ENCODE measurements around the gene AJM1. TPM values are rescaled to one million over a fixed set of nuclear protein-coding genes. Genes with fewer than 3 reads are reported as not detected.

The AJM1 gene
- total RNA-seq, 1 experiment from 2014 or later = 7.1 TPM

DNA sequence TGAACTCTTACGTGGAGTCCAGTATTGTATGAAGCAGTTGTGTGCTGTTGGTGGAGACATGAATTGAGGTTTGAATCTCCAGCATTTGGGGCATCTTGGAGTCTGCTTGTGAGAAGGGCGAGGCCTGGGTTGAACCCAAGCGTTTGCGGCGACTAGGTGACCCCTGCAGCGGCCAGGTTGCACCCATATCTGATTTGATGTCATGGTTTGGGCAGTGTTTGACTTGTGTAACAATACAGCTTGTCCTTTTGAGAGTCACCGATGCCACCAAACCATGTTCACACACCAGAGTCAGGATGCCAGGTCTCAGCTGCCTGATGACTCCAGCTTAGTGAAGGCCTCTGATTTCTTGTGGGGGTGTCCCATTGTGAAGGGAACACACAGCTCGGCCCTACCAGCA is 46.2 kb downstream of the AJM1 start:
- no TSS peak for BruUV-seq (replicated peaks)
- Histone ChIP-seq H2AFZ (ENCODE audit: low read depth, low read length, poor library complexity, severe bottlenecking) (no peak overlapping the region), H3K4me2 (ENCODE audit: low read length) (no peak overlapping the region), H4K20me1 (ENCODE audit: insufficient read depth) (no peaks in the 10 kb centered on the region), H3K9me3 (ENCODE audit: control insufficient read depth in 1 of 2, insufficient read depth in 1 of 2, low read depth in 1 of 2, low read length in 2 of 2) (no peaks in the 10 kb centered on the region), H3K4me1 (ENCODE audit: control insufficient read depth in 1 of 2, insufficient read depth in 2 of 2, low read length in 2 of 2) (peaks cover 6 to 18% of the 10 kb centered on the region in 2 experiments), H3K9ac (ENCODE audit: low read length) (no peak overlapping the region), H3K27me3 (ENCODE audit: insufficient read depth, low read length) (no peaks in the 10 kb centered on the region), H3K27ac (ENCODE audit: low read depth, low read length) (no peak overlapping the region), H3K79me2 (ENCODE audit: insufficient read depth, low read length) (peaks cover 68% of the 10 kb centered on the region), H3K36me3 (ENCODE audit: control insufficient read depth in 1 of 2, insufficient read depth in 2 of 2, low read length in 2 of 2) (peaks cover 0 to 13% of the 10 kb centered on the region in 2 experiments; a peak in 1 of 4 replicates), H3K9me2 (ENCODE audit: insufficient read depth) (no peaks in the 10 kb centered on the region), H3K4me3 (replicated peaks in 1 of 2; ENCODE audit: low read depth in 1 of 2, low read length in 2 of 2) (no peak overlapping the region)
- ATAC-seq (no peak), DNase-seq (ENCODE audit: low read depth, low spot score) (no peak)
- TF ChIP-seq EZH2 (IDR thresholded peaks at IDR 0.05) = no peak
- no peak for TF ChIP-seq SRF (IDR thresholded peaks at IDR 0.05; ENCODE audit: low read depth)
- TF ChIP-seq, protein P1, sequence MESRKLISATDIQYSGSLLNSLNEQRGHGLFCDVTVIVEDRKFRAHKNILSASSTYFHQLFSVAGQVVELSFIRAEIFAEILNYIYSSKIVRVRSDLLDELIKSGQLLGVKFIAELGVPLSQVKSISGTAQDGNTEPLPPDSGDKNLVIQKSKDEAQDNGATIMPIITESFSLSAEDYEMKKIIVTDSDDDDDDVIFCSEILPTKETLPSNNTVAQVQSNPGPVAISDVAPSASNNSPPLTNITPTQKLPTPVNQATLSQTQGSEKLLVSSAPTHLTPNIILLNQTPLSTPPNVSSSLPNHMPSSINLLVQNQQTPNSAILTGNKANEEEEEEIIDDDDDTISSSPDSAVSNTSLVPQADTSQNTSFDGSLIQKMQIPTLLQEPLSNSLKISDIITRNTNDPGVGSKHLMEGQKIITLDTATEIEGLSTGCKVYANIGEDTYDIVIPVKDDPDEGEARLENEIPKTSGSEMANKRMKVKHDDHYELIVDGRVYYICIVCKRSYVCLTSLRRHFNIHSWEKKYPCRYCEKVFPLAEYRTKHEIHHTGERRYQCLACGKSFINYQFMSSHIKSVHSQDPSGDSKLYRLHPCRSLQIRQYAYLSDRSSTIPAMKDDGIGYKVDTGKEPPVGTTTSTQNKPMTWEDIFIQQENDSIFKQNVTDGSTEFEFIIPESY (IDR thresholded peaks at IDR 0.05; ENCODE audit: extremely low read depth, insufficient replicate concordance, low read length) = no peak
- no peak for TF ChIP-seq TCF7L2 (IDR thresholded peaks at IDR 0.05; ENCODE audit: borderline replicate concordance, extremely low read depth, insufficient read depth, insufficient read length)
- no peak for TF ChIP-seq RAD21 (IDR thresholded peaks at IDR 0.05; ENCODE audit: low read depth)
- TF ChIP-seq EGR1 (IDR thresholded peaks at IDR 0.05; ENCODE audit: low read depth) = no peak
- no peak for TF ChIP-seq POLR2AphosphoS5 (IDR thresholded peaks at IDR 0.05; ENCODE audit: low read depth, low read length)
- no peak for TF ChIP-seq CBX3 (IDR thresholded peaks at IDR 0.05; ENCODE audit: low read depth)
- TF ChIP-seq SIN3A (IDR thresholded peaks at IDR 0.05; ENCODE audit: low read depth) = no peak
- ChIA-PET CTCF (no interaction called here), POLR2A (no interaction called here), RAD21 (ENCODE audit: low non-redundant PET in 1 of 2, low total read pairs in 2 of 2, uncharacterized antibody in 2 of 2, unreplicated experiment in 2 of 2) (no interaction called here)
- intact Hi-C loops (cut with micrococcal nuclease) = no loop called here

DNA sequence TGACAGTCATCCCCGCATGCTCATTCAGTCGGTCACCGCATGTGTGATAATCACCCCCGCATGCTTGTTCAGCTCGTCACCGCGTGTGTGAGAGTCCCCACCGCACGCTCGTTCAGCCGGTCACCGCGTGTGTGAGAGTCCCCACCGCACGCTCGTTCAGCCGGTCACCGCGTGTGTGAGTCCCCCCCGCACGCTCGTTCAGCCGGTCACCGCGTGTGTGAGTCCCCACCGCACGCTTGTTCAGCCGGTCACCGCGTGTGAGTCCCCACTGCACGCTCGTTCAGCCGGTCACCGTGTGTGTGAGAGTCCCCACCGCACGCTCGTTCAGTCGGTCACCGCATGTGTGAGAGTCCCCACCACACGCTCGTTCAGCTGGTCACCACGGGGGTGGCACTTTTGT is 47.6 kb downstream of the AJM1 start:
- ChIA-PET CTCF (no interaction called here), POLR2A (no interaction called here), RAD21 (ENCODE audit: low non-redundant PET in 1 of 2, low total read pairs in 2 of 2, uncharacterized antibody in 2 of 2, unreplicated experiment in 2 of 2) (no interaction called here)
- H4K20me1 ChIP-seq (ENCODE audit: insufficient read depth) = no peaks in the 10 kb centered on the region
- H3K4me3 ChIP-seq (replicated peaks in 1 of 2; ENCODE audit: low read depth in 1 of 2, low read length in 2 of 2) = no peak overlapping the region
- peaks cover 79% of the 10 kb centered on the region for H3K79me2 ChIP-seq (ENCODE audit: insufficient read depth, low read length)
- H3K9me2 ChIP-seq (ENCODE audit: insufficient read depth) = no peaks in the 10 kb centered on the region
- H2AFZ ChIP-seq (ENCODE audit: low read depth, low read length, poor library complexity, severe bottlenecking) = no peak overlapping the region
- BruUV-seq (replicated peaks) = no TSS peak
- H3K36me3 ChIP-seq (ENCODE audit: control insufficient read depth in 1 of 2, insufficient read depth in 2 of 2, low read length in 2 of 2) = peaks cover 0 to 15% of the 10 kb centered on the region in 2 experiments; a peak in 1 of 4 replicates
- no peak overlapping the region for H3K9ac ChIP-seq (ENCODE audit: low read length)
- intact Hi-C loops (cut with micrococcal nuclease) = no loop called here
- no peaks in the 10 kb centered on the region for H3K9me3 ChIP-seq (ENCODE audit: control insufficient read depth in 1 of 2, insufficient read depth in 1 of 2, low read depth in 1 of 2, low read length in 2 of 2)
- H3K4me2 ChIP-seq (ENCODE audit: low read length) = no peak overlapping the region
- no peaks in the 10 kb centered on the region for H3K27me3 ChIP-seq (ENCODE audit: insufficient read depth, low read length)
- no peak for ATAC-seq
- H3K4me1 ChIP-seq (ENCODE audit: control insufficient read depth in 1 of 2, insufficient read depth in 2 of 2, low read length in 2 of 2) = peaks cover 6 to 15% of the 10 kb centered on the region in 2 experiments
- DNase-seq (ENCODE audit: low read depth, low spot score) = no peak
- H3K27ac ChIP-seq (ENCODE audit: low read depth, low read length) = no peak overlapping the region
- TF ChIP-seq ZFX (IDR thresholded peaks at IDR 0.05) (no peak), POLR2A (IDR thresholded peaks at IDR 0.05; ENCODE audit: borderline replicate concordance, extremely low read depth, insufficient read depth, insufficient read length) (no peak), EZH2phosphoT487 (IDR thresholded peaks at IDR 0.05; ENCODE audit: borderline replicate concordance) (no peak), MAX (IDR thresholded peaks at IDR 0.05) (no peak), JUND (IDR thresholded peaks at IDR 0.05) (no peak), ZNF274 (IDR thresholded peaks at IDR 0.05; ENCODE audit: low read depth, low read length) (no peak), SIN3A (IDR thresholded peaks at IDR 0.05; ENCODE audit: low read depth) (no peak), EGR1 (IDR thresholded peaks at IDR 0.05; ENCODE audit: low read depth) (no peak), POLR2AphosphoS5 (IDR thresholded peaks at IDR 0.05; ENCODE audit: low read depth, low read length) (no peak), ELF1 (IDR thresholded peaks at IDR 0.05; ENCODE audit: borderline replicate concordance, low read depth) (no peak)
- TF ChIP-seq, protein P1 (IDR thresholded peaks at IDR 0.05; ENCODE audit: extremely low read depth, insufficient replicate concordance, low read length) = no peak
